ENCODE results near the gene SPNS2.

GRCh38 chr17:4572131-4572530, 73.5 kb downstream of the SPNS2 start:
- TF ChIP-seq EZH2 (IDR thresholded peaks at IDR 0.05): no peak
- TF ChIP-seq POLR2AphosphoS5 (IDR thresholded peaks at IDR 0.05; ENCODE audit: borderline replicate concordance, low read depth, low read length): no peak

All from SK-N-MC (cell line).